ENCODE results near the gene ANKRD63.

The ANKRD63 gene

GRCh38 chr15:40245666-40246450 lies 37.0 kb downstream of the ANKRD63 start:
- no peak for DNase-seq (ENCODE audit: low read depth in 2 of 2, low spot score in 1 of 2)

- no peak for DNase-seq (ENCODE audit: low read depth in 2 of 2, low spot score in 1 of 2)
Measured at GRCh38 chr15:40244961-40245523, 37.8 kb downstream of the ANKRD63 start.

GRCh38 chr15:40243126-40243810 lies 39.6 kb downstream of the ANKRD63 start:
- DNase-seq (ENCODE audit: low read depth in 2 of 2, low spot score in 1 of 2), result no peak

- DNase-seq (ENCODE audit: low read depth in 2 of 2, low spot score in 1 of 2), result no peak
Measured at GRCh38 chr15:40242601-40243000, 40.3 kb downstream of the ANKRD63 start.

GRCh38 chr15:40242213-40242599 lies 40.7 kb downstream of the ANKRD63 start:
- no peak for DNase-seq (ENCODE audit: low read depth in 2 of 2, low spot score in 1 of 2)

- DNase-seq (ENCODE audit: low read depth in 2 of 2, low spot score in 1 of 2), result no peak
Measured at GRCh38 chr15:40241269-40242212, 41.3 kb downstream of the ANKRD63 start.

GRCh38 chr15:40240619-40241221 lies 42.1 kb downstream of the ANKRD63 start:
- DNase-seq (ENCODE audit: low read depth in 2 of 2, low spot score in 1 of 2), result no peak

- DNase-seq (ENCODE audit: low read depth in 2 of 2, low spot score in 1 of 2), result no peak
Measured at GRCh38 chr15:40239693-40240618, 42.9 kb downstream of the ANKRD63 start.

GRCh38 chr15:40239404-40239692 lies 43.5 kb downstream of the ANKRD63 start:
- DNase-seq (ENCODE audit: low read depth in 2 of 2, low spot score in 1 of 2), result no peak

GRCh38 chr15:40238532-40239403 lies 44.1 kb downstream of the ANKRD63 start, which contains the start of gene PAK6:
PAK6 (plus strand) TSS chr15:40239063; CDS start chr15:40264786, 25,723 bp downstream.
- no peak for DNase-seq (ENCODE audit: low read depth in 2 of 2, low spot score in 1 of 2)

GRCh38 chr15:40235201-40235885 lies 47.5 kb downstream of the ANKRD63 start:
- no peak for DNase-seq (ENCODE audit: low read depth in 2 of 2, low spot score in 1 of 2)

- DNase-seq (ENCODE audit: low read depth in 2 of 2, low spot score in 1 of 2), result no peak
Measured at GRCh38 chr15:40234783-40235182, 48.1 kb downstream of the ANKRD63 start.

- no peak for DNase-seq (ENCODE audit: low read depth in 2 of 2, low spot score in 1 of 2)
Measured at GRCh38 chr15:40233727-40234577, 48.9 kb downstream of the ANKRD63 start.

- no peak for DNase-seq (ENCODE audit: low read depth in 2 of 2, low spot score in 1 of 2)
Measured at GRCh38 chr15:40232625-40233070, 50.2 kb downstream of the ANKRD63 start.

All from stimulated activated CD8-positive, alpha-beta memory T cell treated with anti-CD3 and anti-CD28 coated beads, Interleukin-4, amount 100 ng/mL, for 4 hours (primary cell).